Measurements from ENCODE around the gene ABCA1.
"Not testable (repeated sequence)": the region's sequence is repeated elsewhere in the genome, so short reads cannot be mapped to it uniquely, and the experiment has no call there.

The ABCA1 gene

GRCh38 chr9:104905153-104905901 is 22.6 kb downstream of the ABCA1 start:
- no peak for DNase-seq

DNA sequence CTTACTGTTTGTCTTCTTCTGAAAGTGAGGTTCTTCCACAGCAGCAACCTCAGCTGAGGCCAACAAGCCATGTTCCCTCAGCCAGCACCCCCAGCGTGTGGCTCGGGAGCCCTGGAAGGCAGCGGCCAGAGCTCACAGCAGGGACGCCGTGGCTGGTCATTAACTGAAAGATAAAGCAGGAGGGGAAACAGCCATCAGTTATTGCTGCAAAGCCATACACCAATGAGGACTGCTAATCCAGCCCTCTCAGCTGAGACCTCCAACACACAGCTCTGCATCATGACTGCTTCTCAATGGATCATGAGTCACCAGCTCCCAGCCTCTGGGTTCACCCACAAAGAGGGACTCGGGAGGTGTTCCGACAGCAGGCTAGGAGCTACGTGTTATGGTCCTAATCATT is 24.3 kb downstream of the ABCA1 start:
- no peak for DNase-seq

GRCh38 chr9:104900871-104901270 is 27.1 kb downstream of the ABCA1 start:
- DNase-seq = no peak

DNA sequence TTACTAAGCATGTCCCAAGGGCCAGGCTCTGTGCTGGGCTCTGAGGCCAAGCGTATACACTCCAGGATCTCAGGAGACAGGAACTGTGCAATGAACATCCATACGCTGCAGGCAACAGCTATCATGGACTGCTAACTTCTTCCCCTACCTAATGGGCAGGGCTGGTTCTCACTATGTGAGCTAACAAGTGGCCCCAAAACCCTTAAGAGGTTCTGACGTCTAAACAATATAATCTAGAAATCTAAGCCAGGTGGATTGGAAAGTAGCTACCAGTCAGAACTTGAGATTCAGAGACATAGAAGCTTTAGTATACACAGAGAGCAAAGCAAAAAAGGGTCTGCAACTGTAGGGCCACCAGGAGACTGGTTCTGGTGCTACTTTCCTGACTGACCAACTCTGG is 27.6 kb downstream of the ABCA1 start:
- DNase-seq = no peak

DNA sequence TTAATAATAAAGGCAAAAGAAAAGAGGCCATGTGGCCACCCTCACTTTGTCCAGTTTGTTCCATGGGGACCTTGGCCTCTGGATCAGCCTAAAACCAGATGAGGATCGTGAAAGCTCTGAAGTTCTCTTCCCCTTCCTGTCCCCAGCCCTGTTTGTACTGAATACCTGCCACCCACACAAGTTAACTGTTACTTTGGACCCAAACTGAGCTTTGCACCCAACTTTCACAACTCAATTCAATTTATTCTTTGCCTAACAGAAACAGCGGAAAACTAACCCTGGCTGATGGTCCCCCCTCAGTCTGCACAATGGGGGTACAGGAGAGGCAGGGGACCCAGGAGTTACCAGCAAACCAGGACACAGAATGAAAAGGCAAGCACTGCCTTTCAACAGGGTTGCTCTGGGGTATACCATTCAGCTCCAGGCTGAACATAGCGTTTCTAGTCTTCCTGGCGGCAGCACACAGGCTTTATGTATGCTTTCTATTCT is 28.2 kb downstream of the ABCA1 start:
- DNase-seq = no peak

- not testable (repeated sequence) for DNase-seq
Observed at GRCh38 chr9:104898376-104898775, 29.6 kb downstream of the ABCA1 start.

DNA sequence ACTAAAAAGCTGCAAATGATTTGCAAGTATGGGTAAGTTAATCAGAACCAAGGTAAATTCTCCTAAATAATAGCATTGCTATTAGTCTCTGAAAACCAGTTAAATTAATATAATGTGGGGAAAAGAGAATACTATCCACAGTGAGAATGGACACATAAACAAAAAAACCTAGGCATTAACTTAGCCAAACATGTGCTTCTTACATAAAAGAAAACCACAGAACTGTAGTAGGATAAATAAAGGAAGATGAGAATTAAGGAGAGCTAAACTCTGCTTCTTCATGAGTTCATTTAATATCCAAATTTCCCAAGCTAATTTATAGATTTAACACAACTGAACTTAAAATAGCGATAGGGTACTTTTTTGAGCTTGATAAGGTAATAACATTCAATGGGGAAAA is 31.8 kb downstream of the ABCA1 start:
- no peak for DNase-seq

- no peak for DNase-seq
Observed at GRCh38 chr9:104895572-104895971, 32.4 kb downstream of the ABCA1 start.

DNA sequence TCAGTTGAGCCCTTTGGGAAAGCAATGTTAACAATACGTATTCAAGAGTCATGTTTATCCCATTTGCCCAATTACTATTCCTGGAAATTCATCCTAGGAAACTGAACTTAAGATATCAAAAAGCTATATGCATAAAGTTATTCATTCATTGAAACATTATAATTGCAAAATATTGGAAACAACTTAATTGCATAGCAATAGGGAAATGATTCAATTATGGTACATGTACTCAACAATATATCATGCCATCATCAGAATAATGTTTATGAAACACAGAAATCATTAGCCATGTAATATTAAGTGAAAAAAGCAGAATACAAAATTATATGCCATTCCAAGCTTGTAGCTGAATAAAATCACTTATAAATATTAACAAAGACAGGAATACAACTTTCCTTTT is 35.3 kb downstream of the ABCA1 start:
- no peak for DNase-seq

GRCh38 chr9:104890433-104890770 is 37.6 kb downstream of the ABCA1 start:
- no peak for DNase-seq

DNA sequence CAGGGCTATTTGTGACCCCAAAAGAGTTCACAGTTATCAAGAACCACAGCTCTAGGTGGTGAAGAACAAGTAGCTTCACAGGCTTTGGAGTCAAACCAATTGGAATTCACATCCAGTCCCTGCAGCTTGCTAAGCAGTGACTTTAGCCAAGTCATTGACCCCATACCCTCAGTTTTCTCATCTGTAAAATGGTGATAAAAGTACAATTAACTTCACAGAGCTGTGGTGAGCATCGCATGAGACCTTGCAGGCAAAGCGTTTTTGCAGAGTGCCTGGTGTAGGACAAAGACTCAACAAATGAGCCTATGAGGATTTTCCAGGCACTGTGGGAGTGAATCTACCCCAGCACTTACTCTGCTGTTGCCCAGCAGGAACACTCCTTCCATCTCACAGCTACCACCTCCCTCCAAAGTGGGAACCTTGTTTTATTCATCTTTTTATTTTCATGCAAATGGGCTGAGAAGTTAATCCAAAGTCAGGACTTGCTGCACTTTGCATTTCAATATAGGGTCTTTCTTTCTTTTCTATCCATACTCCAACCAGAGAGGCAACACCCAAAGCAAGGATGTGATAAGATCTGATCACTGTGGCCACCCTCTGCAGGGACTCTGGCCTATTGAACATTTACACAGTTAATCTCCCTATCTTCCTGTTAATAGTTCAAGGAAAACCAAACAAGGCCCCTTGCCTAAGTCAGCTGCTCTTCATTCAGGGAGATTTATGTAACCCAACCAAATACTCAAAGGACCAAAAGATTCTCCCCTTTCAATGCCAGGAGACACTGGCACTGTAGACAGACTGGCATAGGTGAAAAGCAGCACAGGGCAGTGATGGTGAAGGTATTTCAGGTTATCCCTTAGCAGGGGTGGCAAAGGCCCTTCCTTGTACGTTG is 41.9 kb downstream of the ABCA1 start:
- no peak for DNase-seq

DNA sequence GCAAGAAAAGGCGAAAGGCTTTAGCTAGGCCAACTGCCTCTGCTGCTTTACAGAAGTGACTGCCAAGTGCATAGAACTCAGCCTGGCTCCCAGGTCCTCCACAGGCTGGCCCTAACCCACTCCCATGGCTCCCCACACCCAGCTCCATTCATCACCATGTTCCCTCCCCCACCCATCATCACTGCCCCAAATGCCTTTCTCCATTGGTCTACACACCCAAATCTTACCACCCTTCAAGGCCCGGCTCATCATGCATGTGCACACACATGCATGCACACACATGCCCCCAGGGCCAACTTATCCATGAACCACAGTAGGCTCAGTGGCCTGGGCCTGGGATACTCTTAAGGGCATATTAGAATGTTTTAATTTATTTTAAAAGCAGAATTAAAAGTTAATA is 44.8 kb downstream of the ABCA1 start:
- no peak for DNase-seq

- no peak for DNase-seq
Observed at GRCh38 chr9:104882566-104882965, 45.4 kb downstream of the ABCA1 start.

- no peak for DNase-seq
Observed at GRCh38 chr9:104882086-104882485, 45.9 kb downstream of the ABCA1 start.

DNA sequence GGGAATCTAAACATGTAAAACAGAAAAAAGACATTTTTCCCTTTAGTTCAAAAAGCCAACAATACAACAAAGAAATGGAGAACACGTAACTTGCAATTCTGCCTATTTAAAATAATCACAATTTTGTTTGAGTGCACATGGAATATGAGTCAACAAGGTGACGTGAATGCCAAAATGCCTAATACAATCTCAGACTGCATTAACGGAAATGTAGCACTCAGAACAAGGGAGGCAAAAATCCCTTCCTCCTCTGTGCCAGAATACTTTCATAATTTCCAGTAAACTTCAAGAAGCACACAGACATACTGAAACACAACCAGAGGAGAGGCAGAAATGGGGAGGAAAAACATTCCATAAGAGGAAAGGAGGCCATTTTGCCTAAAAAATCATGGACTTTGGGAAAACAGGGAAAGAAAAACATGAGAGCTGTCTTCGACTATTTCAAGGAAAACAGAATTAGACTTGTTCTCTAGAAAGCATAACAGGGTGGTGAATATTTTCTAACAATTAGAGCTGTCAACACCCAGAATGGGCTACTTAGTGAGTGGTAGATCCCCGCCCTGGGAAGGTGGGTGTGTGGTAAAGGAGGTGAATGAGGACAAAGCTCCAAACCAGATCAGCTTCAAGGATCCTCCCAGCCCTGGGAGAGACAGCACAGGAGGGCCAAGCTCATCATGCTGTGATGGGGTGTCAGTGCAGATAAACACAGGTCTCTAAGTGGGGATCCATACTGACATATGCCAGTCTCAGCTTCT is 48.2 kb downstream of the ABCA1 start:
- no peak for DNase-seq

DNA sequence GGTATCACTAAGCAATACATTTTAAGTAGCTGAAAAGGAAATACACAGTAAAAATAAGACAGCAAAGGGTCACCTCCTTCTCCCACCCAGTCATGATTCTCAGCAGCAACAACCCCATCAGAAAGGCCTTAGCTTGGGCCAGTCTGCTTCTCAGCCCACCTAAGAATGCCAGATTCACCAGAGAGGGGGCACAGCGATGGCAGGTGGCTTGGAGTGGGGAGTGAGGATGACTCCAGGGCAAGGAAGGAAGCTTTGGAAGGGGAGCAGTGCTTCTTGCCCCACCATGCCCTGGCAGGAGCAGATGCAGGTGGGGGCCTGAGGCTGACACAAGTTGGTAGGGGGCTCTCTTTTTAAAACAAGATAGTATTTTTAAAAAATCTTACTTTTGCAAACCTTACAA is 51.4 kb downstream of the ABCA1 start:
- DNase-seq = no peak

- no peak for DNase-seq
Observed at GRCh38 chr9:104875897-104876296, 52.1 kb downstream of the ABCA1 start.

- DNase-seq = no peak
Observed at GRCh38 chr9:104875320-104875719, 52.6 kb downstream of the ABCA1 start.

- no peak for DNase-seq
Observed at GRCh38 chr9:104873489-104873850, 54.5 kb downstream of the ABCA1 start.

DNA sequence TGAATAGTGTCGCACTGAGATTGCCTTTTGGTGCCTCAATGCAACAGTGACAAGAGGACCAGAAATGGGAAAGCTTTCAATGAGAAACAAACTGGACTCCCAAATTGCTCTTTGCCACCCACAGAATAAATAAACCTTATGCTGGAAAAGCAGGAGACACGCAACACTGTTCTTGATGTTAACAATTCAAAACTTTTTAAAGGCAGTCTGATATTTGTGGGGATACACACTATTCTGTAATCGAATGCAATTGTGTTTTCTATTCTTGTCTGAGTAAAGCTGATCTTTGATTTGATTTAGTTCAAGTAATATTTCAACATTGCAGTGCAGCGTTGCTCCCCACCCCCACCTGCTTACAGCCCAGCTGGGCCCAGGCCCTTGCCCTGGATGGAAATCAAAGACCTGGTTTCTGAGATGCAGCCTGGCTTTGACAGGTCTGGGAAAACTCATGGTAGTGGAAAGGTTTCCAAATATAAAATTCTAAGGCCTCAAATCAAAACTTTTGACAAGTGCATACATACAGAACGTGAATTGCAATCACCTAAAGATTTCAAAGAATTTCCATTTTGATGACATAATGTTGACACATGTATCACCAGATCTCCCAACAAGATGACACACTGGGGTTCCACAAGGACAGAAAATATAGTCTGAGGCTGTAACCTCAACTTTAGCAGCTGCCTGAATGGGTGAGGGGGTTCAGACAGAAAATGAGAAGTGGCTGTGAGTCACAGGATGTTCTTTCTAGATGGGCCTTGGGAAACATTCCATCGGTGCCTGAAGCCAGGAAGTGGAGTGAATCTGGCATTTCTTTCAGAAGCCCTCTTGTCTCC is 55.1 kb downstream of the ABCA1 start:
- no peak for DNase-seq

DNA sequence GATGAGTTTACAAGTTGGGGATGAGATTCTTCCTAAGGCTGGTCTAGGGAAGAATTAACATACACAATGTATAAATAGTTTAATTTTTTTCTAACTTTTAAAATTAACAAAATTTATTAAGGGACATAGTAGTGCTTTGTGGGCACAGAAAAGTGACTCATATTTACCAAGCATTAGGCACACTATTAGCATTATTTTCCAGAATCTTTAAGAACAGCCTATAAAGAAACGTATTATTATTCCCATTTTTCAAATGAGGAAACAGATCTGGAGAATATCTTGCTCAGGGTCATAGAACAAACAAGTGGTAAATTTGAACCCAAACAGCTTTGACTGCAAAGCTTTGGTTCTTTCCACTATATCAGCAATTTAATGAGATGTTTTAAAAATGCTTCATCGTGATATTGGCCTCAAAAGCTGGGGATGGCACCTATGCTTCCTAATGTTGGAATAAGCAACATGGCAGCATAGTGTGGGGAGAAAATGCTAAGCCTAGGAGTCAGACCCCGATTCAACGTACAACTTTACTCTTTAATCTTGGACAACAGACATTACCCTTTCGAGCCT is 55.9 kb downstream of the ABCA1 start:
- no peak for DNase-seq

DNA sequence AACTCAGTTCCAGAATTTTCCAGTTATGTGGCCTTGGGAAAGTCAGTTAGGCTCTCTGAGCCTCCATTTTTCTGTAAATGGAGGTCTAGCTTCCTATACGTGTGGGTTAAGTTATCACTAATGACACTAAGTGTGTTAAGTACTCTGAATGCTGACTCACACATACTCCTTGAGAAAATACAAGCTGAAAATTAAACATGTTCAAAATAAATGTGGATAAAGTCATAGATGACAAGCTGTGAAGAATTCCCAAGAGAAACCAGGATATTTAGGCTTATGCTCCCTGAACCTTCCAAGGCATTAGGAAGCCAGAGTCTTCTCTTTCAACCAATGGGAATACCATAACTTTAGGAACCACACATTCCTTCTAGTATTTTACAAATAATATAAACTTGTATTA is 58.1 kb downstream of the ABCA1 start:
- no peak for DNase-seq
